Endodermal cell (in vitro differentiated cells): ENCODE results near the gene STK17B. TPM values are rescaled to one million over a fixed set of nuclear protein-coding genes. Genes with fewer than 3 reads are reported as not detected.

Experiments used
- DNase-seq: peaks from one replicate; pipeline ENCODE4 v3.0.0-alpha.2; 2017
- H3K27ac ChIP-seq: 2 replicates; pipeline ENCODE4 v1.5.1; 2013; ENCODE audit warnings: mild to moderate bottlenecking, low read depth, low read length, moderate library complexity
- H3K27me3 ChIP-seq: 2 replicates; pipeline ENCODE4 v1.6.1; 2013; ENCODE audit warnings: mild to moderate bottlenecking, low read length, moderate library complexity; ENCODE audit not compliant: insufficient read depth, control insufficient read depth, poor library complexity, severe bottlenecking
- H3K36me3 ChIP-seq: 2 replicates; pipeline ENCODE4 v1.7.0; 2013; ENCODE audit warnings: mild to moderate bottlenecking, low read length, moderate library complexity; ENCODE audit not compliant: control insufficient read depth, insufficient read depth
- H3K4me1 ChIP-seq: one replicate; pipeline ENCODE4 v1.7.0; 2013; ENCODE audit warnings: low read length; ENCODE audit not compliant: control insufficient read depth, insufficient read depth
- H3K4me3 ChIP-seq: 2 replicates; pipeline ENCODE4 v1.5.1; 2013; ENCODE audit warnings: mild to moderate bottlenecking, low read length, moderate library complexity
- H3K9ac ChIP-seq: 2 replicates; pipeline ENCODE4 v1.6.1; 2013; ENCODE audit warnings: mild to moderate bottlenecking, low read length, moderate library complexity; ENCODE audit not compliant: poor library complexity, severe bottlenecking; ENCODE audit errors: extremely low read depth
- H3K9me3 ChIP-seq: 2 replicates; pipeline ENCODE4 v1.6.1; 2013; ENCODE audit warnings: mild to moderate bottlenecking, low read length, moderate library complexity; ENCODE audit not compliant: control insufficient read depth
- H3K27ac Mint-ChIP-seq: 2 replicates; pipeline ENCODE4 v1.8.0; 2020; ENCODE audit warnings: mixed read lengths
- H3K27me3 Mint-ChIP-seq: 2 replicates; pipeline ENCODE4 v1.8.0; 2021; ENCODE audit warnings: mild to moderate bottlenecking, mixed read lengths; ENCODE audit not compliant: insufficient read depth
- H3K36me3 Mint-ChIP-seq: 2 replicates; pipeline ENCODE4 v1.8.0; 2020; ENCODE audit warnings: low read depth, mixed read lengths
- H3K4me1 Mint-ChIP-seq: 2 replicates; pipeline ENCODE4 v1.8.0; 2020; ENCODE audit warnings: mixed read lengths
- H3K4me3 Mint-ChIP-seq: 2 replicates; pipeline ENCODE4 v1.8.0; 2020; ENCODE audit warnings: mild to moderate bottlenecking, moderate library complexity, mixed read lengths
- H3K9me3 Mint-ChIP-seq: 2 replicates; pipeline ENCODE4 v1.8.0; 2020; ENCODE audit warnings: mild to moderate bottlenecking, mixed read lengths
- CTCF ChIP-seq: fragments of 200-600 bp; sonication (generic); conservative IDR thresholded peaks from 2 replicates; pipeline ENCODE4 v1.5.0; 2021; ENCODE audit warnings: antibody characterized with exemption, mild to moderate bottlenecking
- WGBS, 2 experiments: methylation state at CpG; one replicate each; pipeline versions ENCODE4 v1.1.5 to v1.1.7; 2013; ENCODE audit warnings: missing lambda C conversion rate in 2 of 2, mixed read lengths in 1 of 2; ENCODE audit not compliant: insufficient coverage in 1 of 2, insufficient read length in 1 of 2; 5-methylcytosine and 5-hydroxymethylcytosine counted together
- long read RNA-seq, 4 experiments: library from polyadenylated mRNA in 2 of 4; library from RNA in 1 of 4; library from capped mRNA in 1 of 4; stranded (forward) in 3 of 4; unstranded in 1 of 4; transcript quantifications; one replicate each; pipeline ENCODE4 v2.0.0, GENCODE V29; 2020 to 2021; ENCODE audit warnings: inconsistent platforms in 1 of 4
- polyA plus RNA-seq, 2 experiments: library from polyadenylated mRNA; stranded (reverse); fragments of 50-300 nt; gene quantifications; one replicate each; pipeline ENCODE4 v1.2.3, GENCODE V29; 2013
- total RNA-seq, 2 donors: library from RNA; stranded (reverse); fragmentation: NEBNext Ultra II Directional in 1 of 2; extraction: Animal tissue kit (Norgen Biotek cat#: 25700) in 1 of 2; gene quantifications; 2 replicates in 1 of 2; 3 replicates in 1 of 2; pipeline ENCODE4 v1.2.1, GENCODE V29; 2021

The STK17B gene
- total RNA-seq: 10 to 100 TPM in 1 of 2 donors, 1 to 10 TPM in 1; 6.2 to 10.8 TPM
- polyA plus RNA-seq (2013, experiment 1 of 2): 7.8 TPM
- polyA plus RNA-seq (2013, experiment 2 of 2): 9.2 TPM
- long read RNA-seq, experiment 1, full-length matches to known transcripts: 1 of 4 reads
- long read RNA-seq, experiment 1, partial matches to known transcripts: 1 of 4 reads
- long read RNA-seq, experiment 1, other reads (novel, unspliced or antisense): 2 of 4 reads
- long read RNA-seq, experiment 2, full-length matches to known transcripts: 4 of 6 reads
- long read RNA-seq, experiment 2, partial matches to known transcripts: 0 of 6 reads
- long read RNA-seq, experiment 2, other reads (novel, unspliced or antisense): 2 of 6 reads
- long read RNA-seq, experiment 3, full-length matches to known transcripts: 3 of 6 reads
- long read RNA-seq, experiment 3, partial matches to known transcripts: 0 of 6 reads
- long read RNA-seq, experiment 3, other reads (novel, unspliced or antisense): 3 of 6 reads
- long read RNA-seq, experiment 4, full-length matches to known transcripts: 3 of 3 reads
- long read RNA-seq, experiment 4, partial matches to known transcripts: 0 of 3 reads
- long read RNA-seq, experiment 4, other reads (novel, unspliced or antisense): 0 of 3 reads

GRCh38 chr2:196171248-196171871 is at the start of gene STK17B:
Gene STK17B (minus strand): TSS chr2:196171578. CDS start chr2:196163383, 8,195 bp downstream.
- peaks cover 36% of the 10 kb centered on the region for H3K27me3 ChIP-seq
- peak within 1 kb of the TSS; percentile 97 for H3K4me3 ChIP-seq
- H3K4me1 ChIP-seq: no peaks in the 10 kb centered on the region
- peak within 1 kb of the TSS; percentile 64 for H3K4me3 Mint-ChIP-seq
- peaks cover 16% of the 10 kb centered on the region for H3K4me1 Mint-ChIP-seq
- no peaks in the 10 kb centered on the region for H3K36me3 Mint-ChIP-seq
- H3K27ac Mint-ChIP-seq: peak within 1 kb of the TSS; percentile 78
- DNase-seq: peak; percentile 98
- no peaks in the 10 kb centered on the region for H3K36me3 ChIP-seq
- 0 to 1% methylated on average over 8 to 72 of the region's 72 CpGs for WGBS, 2 experiments
- H3K9me3 Mint-ChIP-seq: no peaks in the 10 kb centered on the region
- H3K27ac ChIP-seq: peak within 1 kb of the TSS; percentile 66
- peak; percentile 38 for TF ChIP-seq CTCF
- H3K9ac ChIP-seq: peak within 1 kb of the TSS; percentile 56
- H3K27me3 Mint-ChIP-seq: peaks cover 35% of the 10 kb centered on the region
- no peaks in the 10 kb centered on the region for H3K9me3 ChIP-seq

GRCh38 chr2:196220671-196221070 is 49.3 kb upstream of the STK17B start:
- WGBS, 2 experiments: 90 to 94% methylated on average over 4 of the region's 4 CpGs
- TF ChIP-seq CTCF: no peak

GRCh38 chr2:196219671-196220070 is 48.3 kb upstream of the STK17B start:
- no peak overlapping the region for H3K27ac ChIP-seq
- H3K36me3 ChIP-seq: no peaks in the 10 kb centered on the region
- Mint-ChIP-seq H3K4me3 (no peak overlapping the region), H3K9me3 (no peaks in the 10 kb centered on the region), H3K27me3 (no peaks in the 10 kb centered on the region), H3K36me3 (no peaks in the 10 kb centered on the region), H3K4me1 (no peaks in the 10 kb centered on the region), H3K27ac (no peak overlapping the region)
- no peak for DNase-seq
- TF ChIP-seq CTCF: no peak
- no peaks in the 10 kb centered on the region for H3K27me3 ChIP-seq
- 87 to 97% methylated on average over 3 of the region's 3 CpGs for WGBS, 2 experiments
- no peak overlapping the region for H3K4me3 ChIP-seq
- no peaks in the 10 kb centered on the region for H3K9me3 ChIP-seq
- H3K4me1 ChIP-seq: no peaks in the 10 kb centered on the region
- no peak overlapping the region for H3K9ac ChIP-seq

More at GRCh38 chr2:196220671-196221070, 49.3 kb upstream of the STK17B start:
- Mint-ChIP-seq H3K36me3 (no peaks in the 10 kb centered on the region), H3K27ac (no peak overlapping the region), H3K9me3 (no peaks in the 10 kb centered on the region), H3K4me3 (no peak overlapping the region), H3K27me3 (no peaks in the 10 kb centered on the region), H3K4me1 (no peaks in the 10 kb centered on the region)
- Histone ChIP-seq H3K4me1 (no peaks in the 10 kb centered on the region), H3K27ac (no peak overlapping the region), H3K9ac (no peak overlapping the region), H3K4me3 (no peak overlapping the region), H3K9me3 (no peaks in the 10 kb centered on the region), H3K36me3 (no peaks in the 10 kb centered on the region), H3K27me3 (no peaks in the 10 kb centered on the region)
- no peak for DNase-seq
